Measurements from ENCODE around the gene SLC2A6. TPM values are rescaled to one million over a fixed set of nuclear protein-coding genes. Genes with fewer than 3 reads are reported as not detected.

The SLC2A6 gene
- total and polyA plus RNA-seq, 8 donors: 1.9 to 22.4 (median 2.9) TPM

DNA sequence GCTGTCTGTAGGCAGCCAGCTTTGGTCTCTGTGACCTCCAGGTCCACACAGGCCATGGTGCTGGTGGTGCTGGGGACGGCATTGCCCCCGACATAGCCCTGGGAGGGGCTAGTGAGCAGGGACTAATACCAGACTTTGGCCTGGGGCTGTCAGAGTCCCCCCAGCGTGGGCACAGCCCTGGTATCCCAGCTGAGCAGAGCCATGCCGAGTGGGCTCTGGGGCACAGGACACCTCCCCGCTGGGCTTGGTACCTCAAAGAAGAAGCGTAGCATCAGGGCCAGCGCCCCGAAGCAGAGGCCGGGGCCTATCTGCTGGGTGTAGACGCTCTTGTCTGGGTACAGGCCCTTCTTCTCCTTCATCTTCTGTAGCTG lies 36.3 kb upstream of the SLC2A6 start:
- no peak overlapping the region for H3K27ac ChIP-seq
- H3K4me1 ChIP-seq: peaks cover 0 to under 1% of the 10 kb centered on the region in 2 donors
- no peaks in the 10 kb centered on the region for H3K36me3 ChIP-seq
- DNase-seq (peak in 1 of 4 donors; percentile 65), ATAC-seq (no peak)
- H3K9me3 ChIP-seq: no peaks in the 10 kb centered on the region
- no peak overlapping the region for H3K4me3 ChIP-seq
- peaks cover 0 to 21% of the 10 kb centered on the region in 2 donors for H3K27me3 ChIP-seq
- intact Hi-C loops (cut with DNase I): no loop called here
- TF ChIP-seq, protein P1, sequence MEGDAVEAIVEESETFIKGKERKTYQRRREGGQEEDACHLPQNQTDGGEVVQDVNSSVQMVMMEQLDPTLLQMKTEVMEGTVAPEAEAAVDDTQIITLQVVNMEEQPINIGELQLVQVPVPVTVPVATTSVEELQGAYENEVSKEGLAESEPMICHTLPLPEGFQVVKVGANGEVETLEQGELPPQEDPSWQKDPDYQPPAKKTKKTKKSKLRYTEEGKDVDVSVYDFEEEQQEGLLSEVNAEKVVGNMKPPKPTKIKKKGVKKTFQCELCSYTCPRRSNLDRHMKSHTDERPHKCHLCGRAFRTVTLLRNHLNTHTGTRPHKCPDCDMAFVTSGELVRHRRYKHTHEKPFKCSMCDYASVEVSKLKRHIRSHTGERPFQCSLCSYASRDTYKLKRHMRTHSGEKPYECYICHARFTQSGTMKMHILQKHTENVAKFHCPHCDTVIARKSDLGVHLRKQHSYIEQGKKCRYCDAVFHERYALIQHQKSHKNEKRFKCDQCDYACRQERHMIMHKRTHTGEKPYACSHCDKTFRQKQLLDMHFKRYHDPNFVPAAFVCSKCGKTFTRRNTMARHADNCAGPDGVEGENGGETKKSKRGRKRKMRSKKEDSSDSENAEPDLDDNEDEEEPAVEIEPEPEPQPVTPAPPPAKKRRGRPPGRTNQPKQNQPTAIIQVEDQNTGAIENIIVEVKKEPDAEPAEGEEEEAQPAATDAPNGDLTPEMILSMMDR (IDR thresholded peaks at IDR 0.05): no peak

DNA sequence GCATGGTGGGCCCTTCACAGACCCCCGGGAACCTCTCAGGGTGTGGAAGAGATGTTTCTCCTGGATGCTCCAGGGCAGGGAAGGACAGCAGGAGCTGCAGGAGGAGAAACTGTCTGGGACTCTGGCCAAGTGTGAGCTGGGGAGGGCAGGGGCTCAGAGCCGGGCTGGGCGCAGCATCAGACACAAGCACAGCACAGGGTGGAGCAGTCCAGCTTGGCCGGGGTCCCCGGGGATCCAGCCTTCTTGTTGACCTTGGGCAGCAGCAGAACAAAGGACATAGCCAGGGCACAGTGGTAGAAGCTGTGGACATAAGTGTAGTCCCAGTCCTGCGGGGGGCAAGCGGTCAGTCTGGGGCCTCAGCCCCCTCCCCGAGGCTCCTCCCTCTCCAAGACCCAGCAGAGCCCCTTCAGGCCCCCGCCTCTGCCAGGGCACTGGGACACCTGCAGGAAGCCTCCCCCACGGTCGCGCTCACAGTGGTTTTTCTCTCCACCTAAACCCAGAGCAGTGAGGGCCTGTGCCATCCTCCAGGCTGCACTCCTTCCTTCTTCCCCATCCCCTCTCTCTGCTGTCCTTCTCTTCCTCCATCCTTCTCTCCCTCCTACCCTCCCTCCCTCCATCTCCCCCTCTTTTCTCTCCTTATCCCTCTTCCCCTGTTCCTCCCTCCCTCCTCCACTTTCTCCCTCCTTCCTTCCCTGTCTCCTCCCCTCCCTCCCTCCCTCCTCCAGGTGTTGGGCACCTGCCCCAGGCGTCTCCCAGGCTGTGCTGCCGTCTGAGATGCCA lies 35.8 kb upstream of the SLC2A6 start:
- ATAC-seq (no peak), DNase-seq (peak in 2 of 4 donors; percentile 69 to 83)
- Histone ChIP-seq H3K9me3 (no peaks in the 10 kb centered on the region), H3K4me1 (peaks cover 5 to 6% of the 10 kb centered on the region in 2 donors), H3K4me3 (no peak overlapping the region), H3K36me3 (no peaks in the 10 kb centered on the region), H3K27ac (no peak overlapping the region), H3K27me3 (peaks cover 0 to 26% of the 10 kb centered on the region in 2 donors)
- intact Hi-C loops (cut with DNase I): no loop called here
- TF ChIP-seq, protein P1 (IDR thresholded peaks at IDR 0.05): no peak

DNA sequence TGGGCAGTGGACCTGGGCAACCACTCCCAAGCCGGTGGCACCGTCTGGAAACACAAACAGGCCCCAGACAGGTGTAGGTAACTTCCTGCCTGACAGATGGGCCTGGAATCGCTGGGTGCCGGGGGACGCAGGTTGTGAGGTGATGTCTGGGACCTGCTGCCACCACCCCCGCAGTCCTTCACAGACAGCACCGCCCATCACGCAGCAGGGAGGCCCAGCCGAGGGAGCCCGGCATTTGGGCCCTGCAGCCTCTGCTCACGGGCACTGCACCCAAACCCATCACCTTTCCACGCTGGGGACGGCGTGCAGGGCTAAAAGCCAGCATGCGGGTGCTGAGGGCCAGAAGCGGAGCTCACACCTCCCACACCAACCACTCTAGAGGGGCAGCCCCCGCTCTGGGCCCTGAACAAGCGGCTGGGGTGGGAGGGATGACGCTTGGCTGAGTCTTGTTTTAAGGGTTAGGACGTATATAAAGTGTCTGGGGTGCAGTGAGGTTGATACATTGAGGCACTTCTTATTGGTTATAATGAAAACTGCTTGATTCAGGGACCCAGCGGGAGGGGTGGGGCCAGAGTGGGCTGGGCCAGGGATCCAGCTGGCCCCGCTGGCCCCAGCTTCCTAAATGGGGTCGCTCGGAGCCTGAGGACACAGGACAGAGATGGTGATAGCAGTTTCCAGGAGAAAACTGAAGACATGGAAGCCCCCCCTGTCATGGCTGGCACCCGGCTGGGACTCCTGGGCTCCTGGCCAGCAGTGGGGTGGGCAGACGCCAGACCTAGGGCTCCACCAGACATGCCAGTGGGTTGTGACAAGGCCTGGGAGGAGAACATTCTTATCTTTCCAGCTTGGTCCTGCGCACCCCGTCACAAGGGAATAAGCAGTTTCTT lies 34.6 kb upstream of the SLC2A6 start:
- TF ChIP-seq, protein P1 (IDR thresholded peaks at IDR 0.05): no peak
- DNase-seq (peak in 2 of 4 donors; percentile 31 to 71), ATAC-seq (no peak)
- Histone ChIP-seq H3K27me3 (peaks cover 0 to 35% of the 10 kb centered on the region in 2 donors), H3K9me3 (no peaks in the 10 kb centered on the region), H3K4me3 (no peak overlapping the region), H3K36me3 (no peaks in the 10 kb centered on the region), H3K4me1 (peaks cover 14% of the 10 kb centered on the region in 2 donors), H3K27ac (no peak overlapping the region)
- intact Hi-C loops (cut with DNase I): no loop called here

DNA sequence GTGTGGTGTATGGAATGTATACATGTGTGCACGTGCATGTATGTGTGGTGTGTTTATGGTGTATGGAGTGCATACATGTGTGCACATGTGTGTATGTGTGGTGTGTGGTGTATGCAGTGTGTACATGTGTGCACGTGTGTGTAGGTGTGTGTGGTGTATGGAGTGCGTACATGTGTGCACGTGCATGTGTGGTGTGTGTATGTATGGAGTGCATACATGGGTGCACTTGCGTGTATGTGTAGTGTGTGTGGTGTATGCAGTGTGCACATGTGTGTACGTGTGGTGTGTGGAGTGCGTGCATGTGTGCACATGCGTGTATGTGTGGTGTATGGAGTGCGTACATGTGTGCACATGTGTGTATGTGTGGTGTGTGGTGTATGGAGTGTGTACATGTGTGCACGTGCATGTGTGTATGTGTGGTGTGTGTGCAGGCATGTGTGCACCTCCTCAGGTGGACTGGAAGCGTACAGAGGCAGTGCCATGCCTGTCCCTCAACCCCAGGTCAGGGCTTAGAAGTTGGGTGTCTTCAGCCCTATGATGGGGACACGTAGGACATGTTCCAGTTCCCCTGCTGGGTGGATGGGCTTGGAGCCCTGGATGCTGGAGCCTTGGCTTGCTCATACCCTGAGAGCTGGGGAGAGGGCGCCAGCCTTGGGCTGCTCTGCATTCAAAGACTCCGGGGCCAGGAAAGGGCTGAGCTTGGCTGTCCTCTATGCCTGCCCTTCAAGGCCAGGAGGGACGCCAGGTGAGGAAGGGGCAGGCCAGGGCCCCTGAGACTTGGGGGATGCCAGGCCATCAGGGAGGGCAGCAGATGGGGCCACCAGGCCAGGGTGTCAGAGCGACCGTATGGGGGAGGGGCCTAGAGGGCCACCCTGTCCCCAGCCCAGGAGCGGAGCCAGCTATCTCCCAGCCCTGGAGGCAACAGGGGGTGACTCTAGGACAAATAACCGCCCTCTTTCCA lies 33.6 kb upstream of the SLC2A6 start:
- Histone ChIP-seq H3K27me3 (peaks cover 0 to 35% of the 10 kb centered on the region in 2 donors), H3K4me1 (peaks cover 14% of the 10 kb centered on the region in 2 donors), H3K9me3 (no peaks in the 10 kb centered on the region), H3K4me3 (no peak overlapping the region), H3K27ac (no peak overlapping the region), H3K36me3 (no peaks in the 10 kb centered on the region)
- TF ChIP-seq, protein P1 (IDR thresholded peaks at IDR 0.05): no peak
- intact Hi-C loops (cut with DNase I): no loop called here
- no peak for ATAC-seq
- peak in 1 of 4 donors; percentile 68 for DNase-seq
